ENCODE results near the gene ALK. TPM values are rescaled to one million over a fixed set of nuclear protein-coding genes. Genes with fewer than 3 reads are reported as not detected.

ALK gene
- total and polyA plus RNA-seq, 10 of the 15 experiments (the other 5 are each of a cell fraction or from before 2014, with no cell fraction given), result 0.11 TPM; not detected in 9

- Histone ChIP-seq H3K27me3 (replicated peaks in 1 of 2; ENCODE audit: control insufficient read depth in 2 of 2, insufficient read depth in 2 of 2, low read length in 1 of 2) (0 out of 4 replicates have a peak, but pooled peaks cover 0 to 2% of the 10 kb centered on the region in 2 experiments), H3K4me2 (ENCODE audit: control insufficient read depth, insufficient read depth) (no peak overlapping the region), H4K20me1 (ENCODE audit: control insufficient read depth, insufficient read depth) (no peaks in the 10 kb centered on the region), H3K36me3 (ENCODE audit: control insufficient read depth in 2 of 2, insufficient read depth in 2 of 2, low read length in 1 of 2) (no peaks in the 10 kb centered on the region), H2AFZ (ENCODE audit: control insufficient read depth, low read depth, low read length) (no peak overlapping the region), H3K27ac (ENCODE audit: control insufficient read depth, insufficient read depth) (no peak overlapping the region), H3K4me3 (no peak overlapping the region), H3K4me1 (ENCODE audit: control insufficient read depth, insufficient read depth, low read length) (no peaks in the 10 kb centered on the region), H3K9ac (ENCODE audit: control insufficient read depth, insufficient read depth, low read length) (no peak overlapping the region), H3K9me3 (replicated peaks; ENCODE audit: control insufficient read depth, insufficient read depth, low read length) (no peaks in the 10 kb centered on the region), H3K79me2 (ENCODE audit: control insufficient read depth, insufficient read depth, low read length) (no peaks in the 10 kb centered on the region)
- ChIA-PET RAD21 (ENCODE audit: unreplicated experiment) (no interaction called here), CTCF (no interaction called here), POLR2A (no interaction called here), SMC1A (ENCODE audit: uncharacterized antibody, unreplicated experiment) (no interaction called here)
- FAIRE-seq (no peak), DNase-seq (ENCODE audit: low read depth, low spot score) (no peak), ATAC-seq (no peak)
- WGBS (ENCODE audit: insufficient coverage, insufficient replicate concordance, low lambda C conversion rate, missing lambda C conversion rate), result 0% methylated on average over 1 of the region's 1 CpG
- in situ Hi-C loops (cut with MboI), result no loop called here
- TF ChIP-seq, protein P1, sequence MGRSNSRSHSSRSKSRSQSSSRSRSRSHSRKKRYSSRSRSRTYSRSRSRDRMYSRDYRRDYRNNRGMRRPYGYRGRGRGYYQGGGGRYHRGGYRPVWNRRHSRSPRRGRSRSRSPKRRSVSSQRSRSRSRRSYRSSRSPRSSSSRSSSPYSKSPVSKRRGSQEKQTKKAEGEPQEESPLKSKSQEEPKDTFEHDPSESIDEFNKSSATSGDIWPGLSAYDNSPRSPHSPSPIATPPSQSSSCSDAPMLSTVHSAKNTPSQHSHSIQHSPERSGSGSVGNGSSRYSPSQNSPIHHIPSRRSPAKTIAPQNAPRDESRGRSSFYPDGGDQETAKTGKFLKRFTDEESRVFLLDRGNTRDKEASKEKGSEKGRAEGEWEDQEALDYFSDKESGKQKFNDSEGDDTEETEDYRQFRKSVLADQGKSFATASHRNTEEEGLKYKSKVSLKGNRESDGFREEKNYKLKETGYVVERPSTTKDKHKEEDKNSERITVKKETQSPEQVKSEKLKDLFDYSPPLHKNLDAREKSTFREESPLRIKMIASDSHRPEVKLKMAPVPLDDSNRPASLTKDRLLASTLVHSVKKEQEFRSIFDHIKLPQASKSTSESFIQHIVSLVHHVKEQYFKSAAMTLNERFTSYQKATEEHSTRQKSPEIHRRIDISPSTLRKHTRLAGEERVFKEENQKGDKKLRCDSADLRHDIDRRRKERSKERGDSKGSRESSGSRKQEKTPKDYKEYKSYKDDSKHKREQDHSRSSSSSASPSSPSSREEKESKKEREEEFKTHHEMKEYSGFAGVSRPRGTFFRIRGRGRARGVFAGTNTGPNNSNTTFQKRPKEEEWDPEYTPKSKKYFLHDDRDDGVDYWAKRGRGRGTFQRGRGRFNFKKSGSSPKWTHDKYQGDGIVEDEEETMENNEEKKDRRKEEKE (IDR thresholded peaks at IDR 0.05), result no peak
- TF ChIP-seq ZBTB40 (IDR thresholded peaks at IDR 0.05; ENCODE audit: borderline replicate concordance) (no peak), IRF3 (IDR thresholded peaks at IDR 0.05) (no peak), ESRRA (IDR thresholded peaks at IDR 0.05; ENCODE audit: low read length) (no peak), NRF1 (conservative IDR thresholded peaks at IDR 0.05; ENCODE audit: low read depth, low read length) (no peak), MXI1 (IDR thresholded peaks at IDR 0.05; ENCODE audit: low read depth, low read length) (no peak), BCL11A (IDR thresholded peaks at IDR 0.05; ENCODE audit: low read depth, low read length) (no peak), FOXK2 (IDR thresholded peaks at IDR 0.05) (no peak), STAT1 (conservative IDR thresholded peaks at IDR 0.05) (no peak)
- TF ChIP-seq, protein P2, sequence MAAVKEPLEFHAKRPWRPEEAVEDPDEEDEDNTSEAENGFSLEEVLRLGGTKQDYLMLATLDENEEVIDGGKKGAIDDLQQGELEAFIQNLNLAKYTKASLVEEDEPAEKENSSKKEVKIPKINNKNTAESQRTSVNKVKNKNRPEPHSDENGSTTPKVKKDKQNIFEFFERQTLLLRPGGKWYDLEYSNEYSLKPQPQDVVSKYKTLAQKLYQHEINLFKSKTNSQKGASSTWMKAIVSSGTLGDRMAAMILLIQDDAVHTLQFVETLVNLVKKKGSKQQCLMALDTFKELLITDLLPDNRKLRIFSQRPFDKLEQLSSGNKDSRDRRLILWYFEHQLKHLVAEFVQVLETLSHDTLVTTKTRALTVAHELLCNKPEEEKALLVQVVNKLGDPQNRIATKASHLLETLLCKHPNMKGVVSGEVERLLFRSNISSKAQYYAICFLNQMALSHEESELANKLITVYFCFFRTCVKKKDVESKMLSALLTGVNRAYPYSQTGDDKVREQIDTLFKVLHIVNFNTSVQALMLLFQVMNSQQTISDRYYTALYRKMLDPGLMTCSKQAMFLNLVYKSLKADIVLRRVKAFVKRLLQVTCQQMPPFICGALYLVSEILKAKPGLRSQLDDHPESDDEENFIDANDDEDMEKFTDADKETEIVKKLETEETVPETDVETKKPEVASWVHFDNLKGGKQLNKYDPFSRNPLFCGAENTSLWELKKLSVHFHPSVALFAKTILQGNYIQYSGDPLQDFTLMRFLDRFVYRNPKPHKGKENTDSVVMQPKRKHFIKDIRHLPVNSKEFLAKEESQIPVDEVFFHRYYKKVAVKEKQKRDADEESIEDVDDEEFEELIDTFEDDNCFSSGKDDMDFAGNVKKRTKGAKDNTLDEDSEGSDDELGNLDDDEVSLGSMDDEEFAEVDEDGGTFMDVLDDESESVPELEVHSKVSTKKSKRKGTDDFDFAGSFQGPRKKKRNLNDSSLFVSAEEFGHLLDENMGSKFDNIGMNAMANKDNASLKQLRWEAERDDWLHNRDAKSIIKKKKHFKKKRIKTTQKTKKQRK (IDR thresholded peaks at IDR 0.05; ENCODE audit: low read depth, low read length), result no peak
- TF ChIP-seq, protein P3, sequence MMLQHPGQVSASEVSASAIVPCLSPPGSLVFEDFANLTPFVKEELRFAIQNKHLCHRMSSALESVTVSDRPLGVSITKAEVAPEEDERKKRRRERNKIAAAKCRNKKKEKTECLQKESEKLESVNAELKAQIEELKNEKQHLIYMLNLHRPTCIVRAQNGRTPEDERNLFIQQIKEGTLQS (IDR thresholded peaks at IDR 0.05; ENCODE audit: borderline replicate concordance, extremely low read depth, low read depth, low read length), result no peak
- BruUV-seq (replicated peaks), result no TSS peak
- intact Hi-C loops (cut with micrococcal nuclease; ENCODE audit: unreplicated experiment), result no loop called here
Observed at GRCh38 chr2:29880084-29880483, 41.3 kb downstream of the ALK start.

Measured in GM12878 (cell line).